ENCODE measurements around the gene LMCD1.

LMCD1 gene

DNA sequence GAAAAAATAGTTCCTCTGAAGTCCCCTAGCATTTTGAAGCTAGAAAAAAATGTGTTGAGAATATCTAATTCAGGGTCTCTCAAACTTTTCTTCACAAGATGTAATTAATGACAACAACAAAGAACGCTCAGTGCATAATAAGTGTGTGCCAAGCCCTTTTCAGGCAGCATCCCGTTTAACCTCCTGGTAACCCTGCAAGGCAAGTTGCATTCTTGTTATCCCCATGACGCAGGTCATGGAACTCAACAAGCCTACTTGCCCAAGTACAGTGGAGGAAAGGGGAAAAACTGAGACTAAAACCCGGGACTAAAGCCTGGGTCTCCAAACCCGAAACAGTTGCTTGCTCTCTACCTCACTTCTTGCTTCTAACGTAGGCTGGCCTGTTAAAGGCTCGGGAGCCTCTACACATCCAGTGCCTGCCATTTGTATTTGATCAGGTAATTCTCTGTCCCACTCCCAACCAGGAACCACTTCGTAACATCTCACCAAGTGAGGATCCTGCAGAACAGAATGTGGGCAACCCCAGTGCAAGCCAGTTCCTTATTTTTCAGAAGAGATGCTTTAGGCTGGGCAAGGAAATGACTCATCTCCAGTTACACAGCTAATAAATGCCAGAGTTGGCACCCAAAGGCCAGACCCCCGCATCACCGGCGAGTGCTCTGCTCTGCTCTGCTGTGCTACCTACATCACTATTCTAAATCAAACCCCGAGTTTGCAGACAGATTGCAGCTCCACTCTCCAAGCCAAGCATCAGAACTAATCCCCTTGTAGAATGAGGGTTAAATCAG lies 28.3 kb downstream of the LMCD1 start:
- H3K79me2 ChIP-seq (ENCODE audit: insufficient read depth, low read length): no peaks in the 10 kb centered on the region
- no peak overlapping the region for H3K4me2 ChIP-seq (ENCODE audit: low read depth, low read length, poor library complexity, severe bottlenecking)
- no peaks in the 10 kb centered on the region for H3F3A ChIP-seq (ENCODE audit: low read depth)

DNA sequence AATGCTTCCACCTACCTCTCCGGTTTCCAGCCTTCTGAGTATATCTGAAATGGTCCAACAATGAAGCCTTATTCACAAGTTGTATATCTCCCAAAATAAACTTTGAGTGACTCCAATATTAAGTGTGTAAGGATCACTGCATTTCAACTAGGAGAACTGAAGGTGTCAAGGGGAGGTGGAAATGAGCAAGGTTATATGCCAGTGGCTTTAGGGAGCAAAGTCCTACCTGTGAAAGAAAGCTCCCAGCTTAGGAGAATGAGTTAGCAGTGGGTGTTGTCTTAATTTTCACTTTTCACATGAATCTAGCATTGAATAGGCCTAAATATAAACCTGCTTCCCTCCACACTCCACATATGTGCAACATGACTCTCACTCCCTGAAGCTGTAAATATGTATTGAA lies 29.0 kb downstream of the LMCD1 start:
- Histone ChIP-seq H3K4me2 (ENCODE audit: low read depth, low read length, poor library complexity, severe bottlenecking) (no peak overlapping the region), H3K79me2 (ENCODE audit: insufficient read depth, low read length) (no peaks in the 10 kb centered on the region), H3F3A (ENCODE audit: low read depth) (no peaks in the 10 kb centered on the region), H3K36me3 (ENCODE audit: insufficient read depth, low read length) (no peaks in the 10 kb centered on the region), H3K4me1 (ENCODE audit: insufficient read depth, low read length, poor library complexity, severe bottlenecking) (no peaks in the 10 kb centered on the region), H3K9me3 (ENCODE audit: insufficient read depth, low read depth, low read length) (no peaks in the 10 kb centered on the region), H3K9ac (ENCODE audit: low read depth, low read length, poor library complexity, severe bottlenecking) (no peak overlapping the region), H2AFZ (ENCODE audit: low read length) (no peak overlapping the region), H3K4me3 (ENCODE audit: low read length, poor library complexity, severe bottlenecking) (no peak overlapping the region), H4K20me1 (ENCODE audit: insufficient read depth, low read length, poor library complexity, severe bottlenecking) (no peaks in the 10 kb centered on the region), H3K9me2 (replicated peaks; ENCODE audit: low read depth, low read length) (no peaks in the 10 kb centered on the region), H3K27me3 (ENCODE audit: insufficient read depth, low read length, poor library complexity, severe bottlenecking) (peaks cover 9% of the 10 kb centered on the region)
- TF ChIP-seq, protein P1, sequence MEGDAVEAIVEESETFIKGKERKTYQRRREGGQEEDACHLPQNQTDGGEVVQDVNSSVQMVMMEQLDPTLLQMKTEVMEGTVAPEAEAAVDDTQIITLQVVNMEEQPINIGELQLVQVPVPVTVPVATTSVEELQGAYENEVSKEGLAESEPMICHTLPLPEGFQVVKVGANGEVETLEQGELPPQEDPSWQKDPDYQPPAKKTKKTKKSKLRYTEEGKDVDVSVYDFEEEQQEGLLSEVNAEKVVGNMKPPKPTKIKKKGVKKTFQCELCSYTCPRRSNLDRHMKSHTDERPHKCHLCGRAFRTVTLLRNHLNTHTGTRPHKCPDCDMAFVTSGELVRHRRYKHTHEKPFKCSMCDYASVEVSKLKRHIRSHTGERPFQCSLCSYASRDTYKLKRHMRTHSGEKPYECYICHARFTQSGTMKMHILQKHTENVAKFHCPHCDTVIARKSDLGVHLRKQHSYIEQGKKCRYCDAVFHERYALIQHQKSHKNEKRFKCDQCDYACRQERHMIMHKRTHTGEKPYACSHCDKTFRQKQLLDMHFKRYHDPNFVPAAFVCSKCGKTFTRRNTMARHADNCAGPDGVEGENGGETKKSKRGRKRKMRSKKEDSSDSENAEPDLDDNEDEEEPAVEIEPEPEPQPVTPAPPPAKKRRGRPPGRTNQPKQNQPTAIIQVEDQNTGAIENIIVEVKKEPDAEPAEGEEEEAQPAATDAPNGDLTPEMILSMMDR (conservative IDR thresholded peaks at IDR 0.05; ENCODE audit: low read length): no peak
- no peak for TF ChIP-seq EZH2phosphoT487 (IDR thresholded peaks at IDR 0.05; ENCODE audit: borderline replicate concordance)

More for the DNA sequence above, 28.3 kb downstream of the LMCD1 start:
- H2AFZ ChIP-seq (ENCODE audit: low read length): no peak overlapping the region
- H3K27me3 ChIP-seq (ENCODE audit: insufficient read depth, low read length, poor library complexity, severe bottlenecking): peaks cover 9% of the 10 kb centered on the region
- no peaks in the 10 kb centered on the region for H3K4me1 ChIP-seq (ENCODE audit: insufficient read depth, low read length, poor library complexity, severe bottlenecking)
- no peaks in the 10 kb centered on the region for H3K9me2 ChIP-seq (replicated peaks; ENCODE audit: low read depth, low read length)
- no peak overlapping the region for H3K9ac ChIP-seq (ENCODE audit: low read depth, low read length, poor library complexity, severe bottlenecking)
- TF ChIP-seq EZH2phosphoT487 (IDR thresholded peaks at IDR 0.05; ENCODE audit: borderline replicate concordance): no peak
- TF ChIP-seq, protein P1 (conservative IDR thresholded peaks at IDR 0.05; ENCODE audit: low read length): no peak
- H3K9me3 ChIP-seq (ENCODE audit: insufficient read depth, low read depth, low read length): no peaks in the 10 kb centered on the region
- no peak overlapping the region for H3K4me3 ChIP-seq (ENCODE audit: low read length, poor library complexity, severe bottlenecking)
- no peaks in the 10 kb centered on the region for H4K20me1 ChIP-seq (ENCODE audit: insufficient read depth, low read length, poor library complexity, severe bottlenecking)
- no peaks in the 10 kb centered on the region for H3K36me3 ChIP-seq (ENCODE audit: insufficient read depth, low read length)

DNA sequence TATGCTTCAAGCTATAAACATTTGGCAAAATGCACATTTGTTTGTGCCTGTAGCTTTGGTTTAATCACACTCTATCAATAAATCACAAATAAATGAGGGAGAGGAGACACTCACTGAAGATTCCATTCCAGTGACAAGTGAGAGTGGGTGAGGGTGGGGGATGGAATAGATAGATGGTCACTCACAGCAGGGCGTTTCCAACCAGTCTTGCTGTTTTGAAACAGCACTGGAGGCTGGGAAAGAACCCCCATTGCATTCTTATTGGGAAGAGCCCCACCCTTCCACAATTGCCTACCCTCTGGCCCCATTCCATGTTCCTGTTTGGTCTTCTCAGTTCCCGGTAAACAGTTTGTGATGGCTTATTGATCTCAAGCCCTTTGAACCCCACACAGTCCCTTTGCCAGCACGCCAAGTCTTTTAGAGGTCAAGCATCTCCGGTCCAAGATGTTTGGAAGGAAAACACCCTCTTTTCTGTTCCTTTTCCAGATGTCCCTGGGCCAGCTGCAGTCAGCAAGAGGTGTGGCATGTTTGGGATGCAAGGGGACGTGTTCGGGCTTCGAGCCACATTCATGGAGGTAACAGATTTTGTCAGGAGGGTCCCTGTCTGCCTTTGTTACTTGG lies 30.7 kb downstream of the LMCD1 start:
- no peak for TF ChIP-seq EZH2phosphoT487 (IDR thresholded peaks at IDR 0.05; ENCODE audit: borderline replicate concordance)
- TF ChIP-seq, protein P1 (conservative IDR thresholded peaks at IDR 0.05; ENCODE audit: low read length): no peak
- no peak overlapping the region for H3K4me3 ChIP-seq (ENCODE audit: low read length, poor library complexity, severe bottlenecking)
- H3F3A ChIP-seq (ENCODE audit: low read depth): no peaks in the 10 kb centered on the region
- no peaks in the 10 kb centered on the region for H3K9me3 ChIP-seq (ENCODE audit: insufficient read depth, low read depth, low read length)
- no peak overlapping the region for H3K4me2 ChIP-seq (ENCODE audit: low read depth, low read length, poor library complexity, severe bottlenecking)
- no peak overlapping the region for H3K9ac ChIP-seq (ENCODE audit: low read depth, low read length, poor library complexity, severe bottlenecking)
- H4K20me1 ChIP-seq (ENCODE audit: insufficient read depth, low read length, poor library complexity, severe bottlenecking): no peaks in the 10 kb centered on the region
- no peaks in the 10 kb centered on the region for H3K4me1 ChIP-seq (ENCODE audit: insufficient read depth, low read length, poor library complexity, severe bottlenecking)
- H2AFZ ChIP-seq (ENCODE audit: low read length): no peak overlapping the region
- H3K79me2 ChIP-seq (ENCODE audit: insufficient read depth, low read length): no peaks in the 10 kb centered on the region
- peaks cover 9% of the 10 kb centered on the region for H3K27me3 ChIP-seq (ENCODE audit: insufficient read depth, low read length, poor library complexity, severe bottlenecking)
- no peaks in the 10 kb centered on the region for H3K9me2 ChIP-seq (replicated peaks; ENCODE audit: low read depth, low read length)
- no peaks in the 10 kb centered on the region for H3K36me3 ChIP-seq (ENCODE audit: insufficient read depth, low read length)

All from Loucy (cell line).